ENCODE measurements around the gene KCNK7.
"Not testable (repeated sequence)": the region's sequence is repeated elsewhere in the genome, so short reads cannot be mapped to it uniquely, and the experiment has no call there.

KCNK7 gene

GRCh38 chr11:65640483-65641296 lies 45.1 kb upstream of the KCNK7 start:
- TF ChIP-seq MYC (IDR thresholded peaks at IDR 0.05; ENCODE audit: low read depth, low read length) = peak; percentile 21; the same call in 1 of the 2 replicates
- peak; percentile 34; the same call in 1 of the 2 replicates for TF ChIP-seq MAX (IDR thresholded peaks at IDR 0.05; ENCODE audit: low read depth, low read length)
- TF ChIP-seq POLR2A (IDR thresholded peaks at IDR 0.05; ENCODE audit: extremely low read depth, insufficient read length) = no peak
- TF ChIP-seq CTCF (IDR thresholded peaks at IDR 0.05; ENCODE audit: low read depth, low read length) = no peak
- peak overlapping the region; percentile 22 for H3K4me3 ChIP-seq (ENCODE audit: low read depth, low read length)
- DNase-seq (ENCODE audit: low read depth) = peak; percentile 89

- peak overlapping the region; percentile 22 for H3K4me3 ChIP-seq (ENCODE audit: low read depth, low read length)
- TF ChIP-seq MYC (IDR thresholded peaks at IDR 0.05; ENCODE audit: low read depth, low read length) = peak; percentile 48; the same call in 1 of the 2 replicates
- TF ChIP-seq MAX (IDR thresholded peaks at IDR 0.05; ENCODE audit: low read depth, low read length) = peak; percentile 68
- no peak for TF ChIP-seq CTCF (IDR thresholded peaks at IDR 0.05; ENCODE audit: low read depth, low read length)
- TF ChIP-seq POLR2A (IDR thresholded peaks at IDR 0.05; ENCODE audit: extremely low read depth, insufficient read length) = no peak
- peak; percentile 94 for DNase-seq (ENCODE audit: low read depth)
Measured at GRCh38 chr11:65639623-65640482, 44.3 kb upstream of the KCNK7 start.

- H3K4me3 ChIP-seq (ENCODE audit: low read depth, low read length); DNase-seq (ENCODE audit: low read depth): not testable (repeated sequence)
Measured at GRCh38 chr11:65639228-65639597, 43.6 kb upstream of the KCNK7 start.

GRCh38 chr11:65637794-65638419 lies 42.3 kb upstream of the KCNK7 start, which contains the start of gene SIPA1:
Gene SIPA1, plus strand, starts transcription at chr11:65638101. Its CDS starts 2,821 bp downstream, at chr11:65640922.
- TF ChIP-seq MYC (IDR thresholded peaks at IDR 0.05; ENCODE audit: low read depth, low read length) = peak; percentile 83
- TF ChIP-seq POLR2A (IDR thresholded peaks at IDR 0.05; ENCODE audit: extremely low read depth, insufficient read length) = peak; percentile 64
- peak; percentile 33 for TF ChIP-seq CTCF (IDR thresholded peaks at IDR 0.05; ENCODE audit: low read depth, low read length)
- peak; percentile 68 for TF ChIP-seq MAX (IDR thresholded peaks at IDR 0.05; ENCODE audit: low read depth, low read length)
- peak; percentile 89 for DNase-seq (ENCODE audit: low read depth)
- peak within 1 kb of the TSS; percentile 69 for H3K4me3 ChIP-seq (ENCODE audit: low read depth, low read length)

- no peak for TF ChIP-seq MAX (IDR thresholded peaks at IDR 0.05; ENCODE audit: low read depth, low read length)
- no peak for TF ChIP-seq POLR2A (IDR thresholded peaks at IDR 0.05; ENCODE audit: extremely low read depth, insufficient read length)
- TF ChIP-seq CTCF (IDR thresholded peaks at IDR 0.05; ENCODE audit: low read depth, low read length) = no peak
- no peak for TF ChIP-seq MYC (IDR thresholded peaks at IDR 0.05; ENCODE audit: low read depth, low read length)
- no peak for DNase-seq (ENCODE audit: low read depth)
- H3K4me3 ChIP-seq (ENCODE audit: low read depth, low read length) = peak overlapping the region; percentile 41
Measured at GRCh38 chr11:65637032-65637557, 41.5 kb upstream of the KCNK7 start.

All from NB4 (cell line).